GM12878 (cell line): Measurements from ENCODE around the gene VASP. TPM values are rescaled to one million over a fixed set of nuclear protein-coding genes. Genes with fewer than 3 reads are reported as not detected.

Experiments used
- ATAC-seq: fragments of 200-7000 bp; cut with Tn5 transposase; 3 replicates; pipeline ENCODE4 v1.9.1; 2020; ENCODE audit warnings: mild to moderate bottlenecking, moderate library complexity
- BruUV-seq: library from RNA; stranded (reverse); fragments of 400-500 nt; replicated peaks from 2 replicates; lab custom pipeline; 2021; lab: Mats Ljungman, UMichigan
- CTCF ChIA-PET: fragments of 300-600 bp; sonication (Branson Sonifier 250); formaldehyde crosslinking; extraction: SDS; loops from one replicate; lab custom pipeline; 2021; ENCODE audit warnings: inconsistent platforms; lab: Yijun Ruan, JAX
- POLR2A ChIA-PET: fragments of 350-600 bp; formaldehyde crosslinking; extraction: SDS; loops from one replicate; lab custom pipeline; 2021; ENCODE audit warnings: inconsistent platforms; lab: Charles Lee
- RAD21 ChIA-PET: fragments of 300-600 bp; sonication (Branson Sonifier 250); formaldehyde crosslinking; loops from one replicate; lab custom pipeline; 2023; ENCODE audit warnings: antibody characterized with exemption; ENCODE audit not compliant: unreplicated experiment; lab: Charles Lee
- SMC1A ChIA-PET: fragments of 300-600 bp; sonication (Branson Sonifier 250); formaldehyde crosslinking; loops from one replicate; lab custom pipeline; 2023; ENCODE audit not compliant: unreplicated experiment, uncharacterized antibody; lab: Charles Lee
- DNase-seq: peaks from one replicate; pipeline ENCODE4 v3.0.0-alpha.2; 2011; ENCODE audit warnings: low read depth, low spot score
- FAIRE-seq: peaks from 3 replicates; lab custom pipeline; 2011; peaks lifted over from hg19 to GRCh38; lab: Jason Lieb, UNC
- H2AFZ ChIP-seq: 2 replicates; pipeline ENCODE4 v1.6.0; 2011; ENCODE audit warnings: low read depth, low read length, control low read depth; ENCODE audit not compliant: control insufficient read depth
- H3K27ac ChIP-seq: 2 replicates; pipeline ENCODE4 v1.5.1; 2011; ENCODE audit warnings: control low read depth; ENCODE audit not compliant: control insufficient read depth, insufficient read depth
- H3K27me3 ChIP-seq, 2 experiments: replicated peaks in 1 of 2; 2 replicates each; pipeline versions ENCODE4 v1.6.0 to v1.6.1; 2011; ENCODE audit warnings: low read length in 1 of 2; ENCODE audit not compliant: control insufficient read depth in 2 of 2, insufficient read depth in 2 of 2
- H3K36me3 ChIP-seq, 2 experiments: 2 replicates each; pipeline ENCODE4 v1.5.1; 2011; ENCODE audit warnings: low read length in 1 of 2; ENCODE audit not compliant: control insufficient read depth in 2 of 2, insufficient read depth in 2 of 2
- H3K4me1 ChIP-seq: 2 replicates; pipeline ENCODE4 v1.6.1; 2011; ENCODE audit warnings: mild to moderate bottlenecking, low read length, moderate library complexity, mixed read lengths; ENCODE audit not compliant: control insufficient read depth, insufficient read depth
- H3K4me2 ChIP-seq: 2 replicates; pipeline ENCODE4 v1.6.0; 2011; ENCODE audit warnings: control low read depth; ENCODE audit not compliant: control insufficient read depth, insufficient read depth
- H3K4me3 ChIP-seq: fragments of 200-600 bp; sonication (generic); 2 replicates; pipeline ENCODE4 v1.5.1; 2016
- H3K79me2 ChIP-seq: 2 replicates; pipeline ENCODE4 v1.6.0; 2011; ENCODE audit warnings: low read length; ENCODE audit not compliant: control insufficient read depth, insufficient read depth
- H3K9ac ChIP-seq: 2 replicates; pipeline ENCODE4 v1.8.0; 2011; ENCODE audit warnings: low read length, control low read depth, mixed read lengths; ENCODE audit not compliant: control insufficient read depth, insufficient read depth
- H3K9me3 ChIP-seq: replicated peaks from 3 replicates; pipeline ENCODE4 v1.5.1; 2011; ENCODE audit warnings: mild to moderate bottlenecking, low read length; ENCODE audit not compliant: control insufficient read depth, insufficient read depth
- H4K20me1 ChIP-seq: 2 replicates; pipeline ENCODE4 v1.6.0; 2011; ENCODE audit not compliant: control insufficient read depth, insufficient read depth
- BMI1 ChIP-seq: fragments of 450-650 bp; IDR thresholded peaks from 2 replicates; pipeline ENCODE4 v1.6.1; 2016; ENCODE audit warnings: mild to moderate bottlenecking, moderate library complexity, borderline replicate concordance
- CHD2 ChIP-seq: IDR thresholded peaks from 2 replicates; pipeline ENCODE4 v1.6.1; 2011; ENCODE audit warnings: low read depth, low read length, improper control_type of control experiment, borderline replicate concordance
- EP300 ChIP-seq, 2 experiments: fragments of 150-350 bp in 1 of 2; IDR thresholded peaks; 2 replicates each; pipeline ENCODE4 v1.6.1; 2011 to 2012; ENCODE audit warnings: low read depth in 2 of 2, low read length in 2 of 2, borderline replicate concordance in 1 of 2, improper control_type of control experiment in 1 of 2, inconsistent platforms in 1 of 2; ENCODE audit not compliant: control insufficient read depth in 1 of 2
- GATAD2B ChIP-seq: fragments of 450-650 bp; conservative IDR thresholded peaks from 2 replicates; pipeline ENCODE4 v1.6.1; 2017; ENCODE audit warnings: low read depth, mild to moderate bottlenecking, moderate library complexity
- KLF5 ChIP-seq: fragments of 450-650 bp; IDR thresholded peaks from 2 replicates; pipeline ENCODE4 v1.6.1; 2014; ENCODE audit warnings: mild to moderate bottlenecking; ENCODE audit not compliant: partially characterized antibody
- POLR2AphosphoS2 ChIP-seq: IDR thresholded peaks from 2 replicates; pipeline ENCODE4 v1.6.1; 2011; ENCODE audit warnings: low read depth, mild to moderate bottlenecking, low read length, improper control_type of control experiment, moderate library complexity
- POU2F2 ChIP-seq: IDR thresholded peaks from 3 replicates; pipeline ENCODE4 v1.6.1; 2011; ENCODE audit warnings: low read depth, mild to moderate bottlenecking, low read length, borderline replicate concordance
- SMAD5 ChIP-seq: IDR thresholded peaks from 2 replicates; pipeline ENCODE4 v1.6.1; 2016; ENCODE audit warnings: antibody characterized with exemption, low read depth
- TCF12 ChIP-seq: IDR thresholded peaks from 2 replicates; pipeline ENCODE4 v1.6.1; 2011; ENCODE audit warnings: low read depth, mild to moderate bottlenecking, low read length
- TCF3 ChIP-seq: IDR thresholded peaks from 2 replicates; pipeline ENCODE4 v1.6.1; 2012; ENCODE audit warnings: low read depth, mild to moderate bottlenecking, low read length, borderline replicate concordance; ENCODE audit not compliant: insufficient read depth
- ZNF217 ChIP-seq: fragments of 450-650 bp; IDR thresholded peaks from 2 replicates; pipeline ENCODE4 v1.6.1; 2017; ENCODE audit warnings: antibody characterized with exemption, mild to moderate bottlenecking
- in situ Hi-C: fragments of 300-500 bp; cut with MboI; formaldehyde crosslinking; loops from 9 replicates; pipeline ENCODE4 v1.14.3; 2018; ENCODE audit warnings: mixed read lengths
- intact Hi-C: fragments of 100-400 bp; cut with micrococcal nuclease; formaldehyde crosslinking; loops from one replicate; pipeline ENCODE4 v1.14.2; 2022; ENCODE audit not compliant: unreplicated experiment
- polyA plus RNA-seq, 11 experiments: library from polyadenylated mRNA; depleted of rRNA in 4 of 11; unstranded in 6 of 11; stranded (reverse) in 5 of 11; fragments of >200 nt; fragmentation: Nextera tagmentation in 4 of 11; fragmentation: Illumina TruSeq in 1 of 11; extraction: Ambion mirVana in 4 of 11; extraction: Trizol in 1 of 11; gene quantifications; 1 replicate in 1 of 11; 2 replicates in 10 of 11; pipeline versions ENCODE4 v1.2.1 to v1.2.3, GENCODE V29; 2011 to 2016; ENCODE audit warnings: inconsistent platforms in 2 of 11, missing spikeins in 2 of 11, low read depth in 1 of 11
- total RNA-seq, 4 experiments: library from RNA; depleted of rRNA in 3 of 4; stranded (reverse); fragments of >200 nt in 3 of 4; fragmentation: Illumina TruSeq in 1 of 4; extraction: Trizol in 1 of 4; gene quantifications; 2 replicates each; pipeline versions ENCODE4 v1.2.1 to v1.2.3, GENCODE V29; 2013 to 2021

VASP gene
- total and polyA plus RNA-seq, 10 of the 15 experiments (the other 5 are each of a cell fraction or from before 2014, with no cell fraction given) = 19.5 to 298 (median 84.8) TPM

DNA sequence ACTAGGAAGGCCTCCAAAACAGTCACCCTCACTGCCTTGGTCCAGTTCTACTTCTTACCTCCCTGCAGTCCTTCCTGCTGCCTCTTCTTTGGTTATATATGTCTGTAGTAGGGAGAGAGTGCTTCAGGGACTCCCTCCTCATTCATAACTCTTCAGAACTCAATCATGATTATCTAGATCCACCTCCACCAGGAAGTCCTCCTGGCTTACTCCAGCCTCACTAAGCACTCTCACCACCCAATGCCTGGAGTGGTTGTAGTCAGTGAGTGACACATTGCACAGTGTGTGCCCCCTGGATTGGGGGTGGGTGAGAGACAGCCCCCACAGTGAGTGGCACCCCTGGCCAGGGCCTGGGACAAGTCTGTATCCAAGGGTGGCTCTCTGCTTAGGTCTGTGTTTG is 49.5 kb upstream of the VASP start:
- intact Hi-C loops = no loop called here
- ChIA-PET RAD21 (interaction anchor here (2.9 kb wide), 1 partner anchor 10 kb away, joined by 13 read pairs; the partner anchor contains the start of gene FOSB), SMC1A (no interaction called here), CTCF (interaction anchor here (1.4 to 2.4 kb wide), 2 partner anchors 9 to 21 kb away, joined by 9 to 15 read pairs; partner anchors contain the start of gene FOSB), POLR2A (no interaction called here)
- no TSS peak for BruUV-seq
- in situ Hi-C loops = loop anchor here (25.0 kb wide), 1 partner anchor 1695 kb away; the partner anchor contains the start of gene SMG9
- Histone ChIP-seq H3K79me2 (no peaks in the 10 kb centered on the region), H3K9me3 (no peaks in the 10 kb centered on the region), H4K20me1 (no peaks in the 10 kb centered on the region), H3K4me1 (peaks cover 23% of the 10 kb centered on the region), H3K9ac (no peak overlapping the region), H3K27ac (no peak overlapping the region), H3K4me3 (no peak overlapping the region), H3K36me3 (no peaks in the 10 kb centered on the region), H2AFZ (no peak overlapping the region), H3K4me2 (no peak overlapping the region), H3K27me3 (no peaks in the 10 kb centered on the region)
- FAIRE-seq = no peak
- DNase-seq = no peak
- no peak for TF ChIP-seq KLF5
- no peak for TF ChIP-seq TCF3
- TF ChIP-seq POU2F2 = no peak
- TF ChIP-seq BMI1 = no peak
- no peak for TF ChIP-seq EP300 (IDR thresholded peaks at IDR 0.05; ENCODE audit: borderline replicate concordance in 1 of 2, control insufficient read depth in 1 of 2, low read depth in 2 of 2, low read length in 2 of 2)
- no peak for TF ChIP-seq TCF12
- no peak for TF ChIP-seq GATAD2B
- TF ChIP-seq SMAD5 = no peak
- no peak for TF ChIP-seq ZNF217
- no peak for TF ChIP-seq POLR2AphosphoS2
- no peak for TF ChIP-seq CHD2
- no peak for ATAC-seq
